H1 (cell line): Measurements from ENCODE around the gene NABP1. TPM values are rescaled to one million over a fixed set of nuclear protein-coding genes. Genes with fewer than 3 reads are reported as not detected.

ENCODE experiments used
- CTCF ChIA-PET: fragments of 300-600 bp; sonication (Branson Sonifier 250); formaldehyde crosslinking; loops from one replicate; lab custom pipeline; 2021; ENCODE audit not compliant: partially characterized antibody; lab: Charles Lee
- POLR2A ChIA-PET: fragments of 300-600 bp; sonication (Branson Sonifier 250); formaldehyde crosslinking; loops from one replicate; lab custom pipeline; 2021; ENCODE audit warnings: inconsistent platforms; ENCODE audit not compliant: partially characterized antibody; lab: Charles Lee
- DNase-seq, 2 experiments: peaks; one replicate each; pipeline versions ENCODE4 v3.0.0 to v3.0.0-alpha.2; 2010 to 2022; ENCODE audit warnings: low spot score in 2 of 2, low read depth in 1 of 2, mixed read lengths in 1 of 2
- FAIRE-seq: peaks from 2 replicates; lab custom pipeline; 2011; peaks lifted over from hg19 to GRCh38; lab: Jason Lieb, UNC
- H2AFZ ChIP-seq: 2 replicates; pipeline ENCODE4 v1.8.1; 2012; ENCODE audit warnings: low read length, inconsistent platforms
- H2AK5ac ChIP-seq: 2 replicates; pipeline ENCODE4 v1.6.1; 2013; ENCODE audit warnings: low read depth, low read length
- H2BK120ac ChIP-seq: replicated peaks from 2 replicates; pipeline ENCODE3; 2013; ENCODE audit warnings: low read depth, low read length, inconsistent platforms
- H2BK12ac ChIP-seq: 2 replicates; pipeline ENCODE4 v1.6.1; 2013; ENCODE audit warnings: low read depth, low read length
- H2BK15ac ChIP-seq: 2 replicates; pipeline ENCODE4 v1.6.1; 2013; ENCODE audit warnings: low read length
- H2BK20ac ChIP-seq: 2 replicates; pipeline ENCODE4 v1.6.1; 2013; ENCODE audit warnings: low read length
- H2BK5ac ChIP-seq: 2 replicates; pipeline ENCODE4 v1.6.1; 2013; ENCODE audit warnings: low read depth, low read length
- H3K14ac ChIP-seq: 2 replicates; pipeline ENCODE4 v1.6.1; 2013; ENCODE audit warnings: inconsistent platforms; ENCODE audit not compliant: insufficient read length
- H3K18ac ChIP-seq: 2 replicates; pipeline ENCODE4 v1.6.1; 2013; ENCODE audit warnings: low read length; ENCODE audit errors: extremely low read depth
- H3K23ac ChIP-seq: 2 replicates; pipeline ENCODE4 v1.6.1; 2013; ENCODE audit warnings: inconsistent platforms; ENCODE audit not compliant: insufficient read length
- H3K23me2 ChIP-seq: 2 replicates; pipeline ENCODE4 v1.6.1; 2013; ENCODE audit warnings: low read depth, low read length
- H3K27ac ChIP-seq: 2 replicates; pipeline ENCODE4 v1.6.1; 2011; ENCODE audit warnings: low read depth, low read length, inconsistent platforms
- H3K27me3 ChIP-seq, 4 experiments: replicated peaks in 1 of 4; 1 replicate in 1 of 4; 2 replicates in 3 of 4; pipeline versions ENCODE4 v1.6.1 to v1.8.1; 2011 to 2013; ENCODE audit warnings: low read length in 3 of 4, mild to moderate bottlenecking in 3 of 4, inconsistent platforms in 2 of 4, mixed read lengths in 2 of 4, moderate library complexity in 1 of 4; ENCODE audit not compliant: control insufficient read depth in 3 of 4, insufficient read depth in 3 of 4; ENCODE audit errors: extremely low read depth in 1 of 4
- H3K36me3 ChIP-seq, 4 experiments: 2 replicates each; pipeline versions ENCODE4 v1.6.1 to v1.8.1; 2011 to 2013; ENCODE audit warnings: mild to moderate bottlenecking in 4 of 4, low read length in 3 of 4, moderate library complexity in 2 of 4, control low read depth in 1 of 4, inconsistent platforms in 1 of 4; ENCODE audit not compliant: insufficient read depth in 4 of 4, control insufficient read depth in 2 of 4
- H3K4ac ChIP-seq: replicated peaks from 2 replicates; pipeline ENCODE3; 2013; ENCODE audit warnings: low read length, low read depth, mixed read lengths, inconsistent platforms; ENCODE audit not compliant: insufficient read length
- H3K4me1 ChIP-seq, 4 experiments: replicated peaks in 1 of 4; 1 replicate in 1 of 4; 2 replicates in 3 of 4; pipeline versions ENCODE4 v1.6.1 to v1.8.1; 2011 to 2013; ENCODE audit warnings: low read length in 3 of 4, inconsistent platforms in 2 of 4, mixed read lengths in 1 of 4; ENCODE audit not compliant: insufficient read depth in 4 of 4, control insufficient read depth in 3 of 4
- H3K4me2 ChIP-seq, 2 experiments: 2 replicates each; pipeline versions ENCODE4 v1.6.1 to v1.8.1; 2011 to 2013; ENCODE audit warnings: low read depth in 2 of 2, low read length in 2 of 2, control low read depth in 1 of 2, inconsistent platforms in 1 of 2, mild to moderate bottlenecking in 1 of 2; ENCODE audit not compliant: insufficient read depth in 1 of 2
- H3K4me3 ChIP-seq, 4 experiments: fragments of 200-600, 300-600 bp in 1 of 4; sonication (generic), shearing (Covaris generic), sonication (Bioruptor Twin) in 1 of 4; 2 replicates each; pipeline versions ENCODE4 v1.5.1 to v1.8.1; 2011 to 2016; ENCODE audit warnings: low read length in 4 of 4, low read depth in 3 of 4, control low read depth in 2 of 4, inconsistent platforms in 2 of 4, mild to moderate bottlenecking in 2 of 4, mixed read lengths in 1 of 4, moderate library complexity in 1 of 4; ENCODE audit not compliant: insufficient read depth in 2 of 4; ENCODE audit errors: extremely low read depth in 1 of 4
- H3K56ac ChIP-seq: replicated peaks from 2 replicates; pipeline ENCODE3; 2013; ENCODE audit warnings: low read depth, mild to moderate bottlenecking, mixed read lengths, low read length, inconsistent platforms; ENCODE audit not compliant: insufficient read length
- H3K79me1 ChIP-seq: 2 replicates; pipeline ENCODE4 v1.6.1; 2013; ENCODE audit warnings: low read depth, low read length, control low read depth
- H3K79me2 ChIP-seq, 2 experiments: 2 replicates each; pipeline versions ENCODE4 v1.6.1 to v1.8.1; 2012 to 2013; ENCODE audit warnings: low read length in 2 of 2, mild to moderate bottlenecking in 2 of 2, inconsistent platforms in 1 of 2; ENCODE audit not compliant: insufficient read depth in 2 of 2, control insufficient read depth in 1 of 2
- H3K9ac ChIP-seq, 4 experiments: replicated peaks in 1 of 4; 1 replicate in 1 of 4; 2 replicates in 3 of 4; pipeline versions ENCODE4 v1.6.1 to v1.8.1; 2011 to 2013; ENCODE audit warnings: low read depth in 3 of 4, low read length in 3 of 4, control low read depth in 2 of 4, mild to moderate bottlenecking in 2 of 4, moderate library complexity in 2 of 4, inconsistent platforms in 1 of 4; ENCODE audit errors: extremely low read depth in 1 of 4
- H3K9me3 ChIP-seq, 2 experiments: 2 replicates each; pipeline versions ENCODE4 v1.6.1 to v1.8.1; 2012 to 2013; ENCODE audit warnings: mild to moderate bottlenecking in 2 of 2, moderate library complexity in 2 of 2, control low read depth in 1 of 2, inconsistent platforms in 1 of 2, low read depth in 1 of 2, low read length in 1 of 2, mixed read lengths in 1 of 2; ENCODE audit not compliant: insufficient read depth in 2 of 2
- H4K20me1 ChIP-seq, 2 experiments: replicated peaks in 1 of 2; 2 replicates each; pipeline versions ENCODE3 to v1.8.1; 2011 to 2013; ENCODE audit warnings: inconsistent platforms in 2 of 2, low read length in 2 of 2, mild to moderate bottlenecking in 1 of 2; ENCODE audit not compliant: insufficient read depth in 2 of 2, control insufficient read depth in 1 of 2
- H4K5ac ChIP-seq: 2 replicates; pipeline ENCODE4 v1.6.1; 2013; ENCODE audit warnings: low read length, low read depth, mixed read lengths, inconsistent platforms; ENCODE audit not compliant: insufficient read length
- H4K8ac ChIP-seq: 2 replicates; pipeline ENCODE4 v1.8.0; 2013; ENCODE audit warnings: mild to moderate bottlenecking, moderate library complexity, low read length, inconsistent platforms; ENCODE audit not compliant: insufficient read depth; ENCODE audit errors: extremely low read depth
- H4K91ac ChIP-seq: replicated peaks from 2 replicates; pipeline ENCODE3; 2013; ENCODE audit warnings: low read length, mixed read lengths, inconsistent platforms; ENCODE audit not compliant: insufficient read length
- EZH2 ChIP-seq: fragments of 200-600 bp; sonication (generic); IDR thresholded peaks from 2 replicates; pipeline ENCODE4 v1.7.1; 2012; ENCODE audit warnings: low read depth, mild to moderate bottlenecking, moderate library complexity, low read length, inconsistent platforms; ENCODE audit not compliant: severe bottlenecking
- HDAC2 ChIP-seq, 2 experiments: fragments of 300-600 bp in 1 of 2; sonication (generic) in 1 of 2; IDR thresholded peaks; 2 replicates each; pipeline ENCODE4 v1.6.1; 2011 to 2012; ENCODE audit warnings: low read depth in 2 of 2, low read length in 2 of 2, mild to moderate bottlenecking in 2 of 2, moderate library complexity in 2 of 2, borderline replicate concordance in 1 of 2, inconsistent platforms in 1 of 2
- KDM5A ChIP-seq: fragments of 200-600 bp; IDR thresholded peaks from 2 replicates; pipeline ENCODE4 v1.7.1; 2012; ENCODE audit warnings: mild to moderate bottlenecking, low read length, inconsistent platforms, mixed read lengths
- MAFK ChIP-seq: IDR thresholded peaks from 2 replicates; pipeline ENCODE4 v1.6.1; 2012; ENCODE audit warnings: low read depth, mild to moderate bottlenecking, improper control_type of control experiment, low read length
- NRF1 ChIP-seq: IDR thresholded peaks from 2 replicates; pipeline ENCODE4 v1.6.1; 2011; ENCODE audit warnings: mild to moderate bottlenecking, low read depth, low read length, improper control_type of control experiment
- RAD21 ChIP-seq, 2 experiments: IDR thresholded peaks in 1 of 2; conservative IDR thresholded peaks in 1 of 2; 2 replicates each; pipeline ENCODE4 v1.6.1; 2011; ENCODE audit warnings: low read depth in 2 of 2, low read length in 2 of 2, improper control_type of control experiment in 1 of 2, inconsistent platforms in 1 of 2, mild to moderate bottlenecking in 1 of 2, moderate library complexity in 1 of 2
- RFX5 ChIP-seq: IDR thresholded peaks from 2 replicates; pipeline ENCODE4 v1.6.1; 2011; ENCODE audit warnings: low read depth, low read length, improper control_type of control experiment, borderline replicate concordance
- RNF2 ChIP-seq: fragments of 200-900, 300-1000 bp; sonication (generic); IDR thresholded peaks from 2 replicates; pipeline ENCODE4 v1.7.1; 2016; ENCODE audit warnings: borderline replicate concordance, low read depth, mild to moderate bottlenecking, antibody characterized with exemption, low read length; ENCODE audit not compliant: poor library complexity, severe bottlenecking; ENCODE audit errors: missing control alignments
- SP2 ChIP-seq: IDR thresholded peaks from 2 replicates; pipeline ENCODE4 v1.6.1; 2012; ENCODE audit warnings: mild to moderate bottlenecking, low read length, inconsistent platforms
- SP4 ChIP-seq: IDR thresholded peaks from 2 replicates; pipeline ENCODE4 v1.6.1; 2012; ENCODE audit warnings: low read length, inconsistent platforms
- TAF1 ChIP-seq: IDR thresholded peaks from 2 replicates; pipeline ENCODE4 v1.6.1; 2011; ENCODE audit warnings: mild to moderate bottlenecking, low read depth, low read length
- TEAD4 ChIP-seq: IDR thresholded peaks from 2 replicates; pipeline ENCODE4 v1.6.1; 2012; ENCODE audit warnings: low read depth, low read length, inconsistent platforms, mixed read lengths
- polyA plus RNA-seq, 7 experiments: library from polyadenylated mRNA; depleted of rRNA in 3 of 7; stranded (reverse) in 5 of 7; unstranded in 2 of 7; fragments of >200 nt in 5 of 7; fragments of 200-250 nt in 2 of 7; gene quantifications; 1 replicate in 5 of 7; 2 replicates in 1 of 7; 4 replicates in 1 of 7; pipeline versions ENCODE4 v1.2.1 to v1.2.3, GENCODE V29; 2011 to 2013; ENCODE audit warnings: missing spikeins in 2 of 7, mixed read lengths in 2 of 7
- total RNA-seq: library from RNA; stranded (reverse); fragmentation: NEBNext Ultra II Directional; extraction: Animal tissue kit (Norgen Biotek cat#: 25700); gene quantifications from 2 replicates; pipeline ENCODE4 v1.2.1, GENCODE V29; 2021
- TF ChIP-seq, protein P1 (sequence below): IDR thresholded peaks from 2 replicates; pipeline ENCODE4 v1.6.1; 2012; ENCODE audit warnings: inconsistent platforms

NABP1 gene
- total and polyA plus RNA-seq, 2 of the 8 experiments (the other 6 are each of a cell fraction or from before 2014, with no cell fraction given), result 0.63 to 4.8 TPM

- Histone ChIP-seq H3K4ac (no peak overlapping the region), H2AFZ (no peak overlapping the region), H3K9me3 (no peaks in the 10 kb centered on the region), H3K36me3 (no peaks in the 10 kb centered on the region), H2BK15ac (no peak overlapping the region), H4K8ac (no peak overlapping the region), H3K79me2 (no peaks in the 10 kb centered on the region), H2BK120ac (no peak overlapping the region), H3K4me3 (no peak overlapping the region), H4K5ac (no peak overlapping the region), H3K23ac (no peak overlapping the region), H3K79me1 (no peaks in the 10 kb centered on the region), H2AK5ac (no peak overlapping the region), H3K9ac (no peak overlapping the region), H3K4me1 (no peaks in the 10 kb centered on the region), H3K56ac (no peak overlapping the region), H3K14ac (no peak overlapping the region), H3K23me2 (no peaks in the 10 kb centered on the region), H2BK5ac (no peak overlapping the region), H3K18ac (no peak overlapping the region), H3K27ac (no peak overlapping the region), H2BK20ac (no peak overlapping the region), H3K27me3 (no peaks in the 10 kb centered on the region), H3K4me2 (no peak overlapping the region), H2BK12ac (no peak overlapping the region), H4K91ac (no peak overlapping the region), H4K20me1 (no peaks in the 10 kb centered on the region)
- CTCF ChIA-PET, result interaction anchor here (0.6 to 1.5 kb wide), 4 partner anchors 15 to 27 kb away, joined by 3 read pairs; no protein-coding TSS in a partner anchor
- TF ChIP-seq SP2 (no peak), TEAD4 (no peak), RNF2 (no peak), RFX5 (no peak), SP4 (no peak), TAF1 (no peak), RAD21 (IDR thresholded peaks at IDR 0.05 in 1 of 2, conservative IDR thresholded peaks at IDR 0.05 in 1 of 2; ENCODE audit: low read depth in 2 of 2, low read length in 2 of 2) (no peak), NRF1 (no peak), KDM5A (no peak), MAFK (no peak), HDAC2 (IDR thresholded peaks at IDR 0.05; ENCODE audit: borderline replicate concordance in 1 of 2, low read depth in 2 of 2, low read length in 2 of 2) (no peak), EZH2 (no peak)
- TF ChIP-seq, protein P1, sequence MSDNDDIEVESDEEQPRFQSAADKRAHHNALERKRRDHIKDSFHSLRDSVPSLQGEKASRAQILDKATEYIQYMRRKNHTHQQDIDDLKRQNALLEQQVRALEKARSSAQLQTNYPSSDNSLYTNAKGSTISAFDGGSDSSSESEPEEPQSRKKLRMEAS, result no peak
- DNase-seq, result no peak
- FAIRE-seq, result no peak
- POLR2A ChIA-PET, result no interaction called here
These were observed 20.0 kb upstream of the NABP1 start for GRCh38 chr2:191657977-191658376.
